K562 (cell line): ENCODE data around the gene DTNB. TPM values are rescaled to one million over a fixed set of nuclear protein-coding genes. Genes with fewer than 3 reads are reported as not detected.
A peak's percentile ranks its signal among the peaks of the same experiment; 100 is the strongest.

Source experiments
- ATAC-seq: fragments of 200-7000 bp; cut with Tn5 transposase; 3 replicates; pipeline ENCODE4 v1.9.1; 2020; ENCODE audit warnings: moderate library complexity
- BruUV-seq: library from RNA; stranded (reverse); fragments of 400-500 nt; replicated peaks from 2 replicates; lab custom pipeline; 2021; lab: Mats Ljungman, UMichigan
- CTCF ChIA-PET: fragments of 300-600 bp; formaldehyde crosslinking; extraction: SDS; loops from one replicate; lab custom pipeline; 2021; ENCODE audit warnings: low intra/inter-chr PET ratio; lab: Yijun Ruan, JAX
- POLR2A ChIA-PET: fragments of 300-600, 350-650 bp; sonication (Branson Sonifier 250); formaldehyde crosslinking; extraction: SDS; loops from one replicate; lab custom pipeline; 2021; ENCODE audit warnings: antibody characterized with exemption, inconsistent platforms; lab: Yijun Ruan, JAX
- DNase-seq, 4 experiments: peaks; one replicate each; pipeline versions ENCODE4 v3.0.0 to v3.0.0-alpha.2; 2011 to 2018; ENCODE audit warnings: low spot score in 3 of 4, mixed read lengths in 3 of 4; ENCODE audit errors: extremely low read depth in 1 of 4
- FAIRE-seq: peaks from 2 replicates; lab custom pipeline; 2011; peaks lifted over from hg19 to GRCh38; lab: Jason Lieb, UNC
- H2AFZ ChIP-seq: 2 replicates; pipeline ENCODE4 v1.6.0; 2011; ENCODE audit warnings: low read depth, low read length, control low read depth, inconsistent platforms
- H3K27ac ChIP-seq: fragments of 200-600 bp; 3 replicates; pipeline ENCODE4 v1.8.0; 2011; ENCODE audit warnings: low read depth, mild to moderate bottlenecking, control low read depth, inconsistent platforms, low read length, moderate library complexity, mixed read lengths; ENCODE audit errors: extremely low read depth
- H3K27me3 ChIP-seq, 2 experiments: fragments of 300-600 bp in 1 of 2; 2 replicates in 1 of 2; 3 replicates in 1 of 2; pipeline versions ENCODE4 v1.6.0 to v1.8.0; 2011; ENCODE audit warnings: inconsistent platforms in 2 of 2, low read length in 2 of 2, mild to moderate bottlenecking in 1 of 2, mixed read lengths in 1 of 2, moderate library complexity in 1 of 2; ENCODE audit not compliant: control insufficient read depth in 2 of 2, insufficient read depth in 2 of 2
- H3K36me3 ChIP-seq: fragments of 300-600 bp; 3 replicates; pipeline ENCODE4 v1.8.0; 2011; ENCODE audit warnings: mild to moderate bottlenecking, low read length, inconsistent platforms; ENCODE audit not compliant: control insufficient read depth, insufficient read depth
- H3K4me1 ChIP-seq, 2 experiments: fragments of 200-600 bp in 1 of 2; replicated peaks in 1 of 2; 2 replicates in 1 of 2; 3 replicates in 1 of 2; pipeline versions ENCODE4 v1.5.1 to v1.8.0; 2011; ENCODE audit warnings: inconsistent platforms in 2 of 2, low read length in 2 of 2, mild to moderate bottlenecking in 1 of 2, mixed read lengths in 1 of 2, moderate library complexity in 1 of 2; ENCODE audit not compliant: control insufficient read depth in 2 of 2, insufficient read depth in 2 of 2
- H3K4me2 ChIP-seq: 2 replicates; pipeline ENCODE4 v1.6.1; 2011; ENCODE audit warnings: low read length, control low read depth, inconsistent platforms, mixed read lengths; ENCODE audit not compliant: insufficient read depth
- H3K4me3 ChIP-seq: fragments of 200-600 bp; sonication (generic), shearing (Covaris generic); 2 replicates; pipeline ENCODE4 v1.5.1; 2016; ENCODE audit warnings: control low read depth, inconsistent platforms
- H3K79me2 ChIP-seq: fragments of 200-600 bp; 3 replicates; pipeline ENCODE4 v1.8.0; 2011; ENCODE audit warnings: low read length, inconsistent platforms; ENCODE audit not compliant: control insufficient read depth, insufficient read depth
- H3K9ac ChIP-seq, 2 experiments: 2 replicates each; pipeline versions ENCODE4 v1.6.0 to v1.6.1; 2011; ENCODE audit warnings: low read depth in 2 of 2, low read length in 2 of 2, control low read depth in 1 of 2, inconsistent platforms in 1 of 2, mild to moderate bottlenecking in 1 of 2, mixed read lengths in 1 of 2; ENCODE audit not compliant: insufficient read depth in 1 of 2
- H3K9me1 ChIP-seq: one replicate; pipeline ENCODE4 v1.6.0; 2011; ENCODE audit warnings: inconsistent platforms, mild to moderate bottlenecking, low read length, moderate library complexity; ENCODE audit not compliant: control insufficient read depth, insufficient read depth
- H3K9me3 ChIP-seq: replicated peaks from 2 replicates; pipeline ENCODE4 v1.5.1; 2011; ENCODE audit warnings: low read depth, low read length, inconsistent platforms; ENCODE audit not compliant: control insufficient read depth, insufficient read depth
- H4K20me1 ChIP-seq: replicated peaks from 2 replicates; pipeline ENCODE4 v1.6.1; 2011; ENCODE audit warnings: low read length, inconsistent platforms, mixed read lengths; ENCODE audit not compliant: control insufficient read depth, insufficient read depth
- AFF1 ChIP-seq, 2 experiments: fragments of 450-650 bp; IDR thresholded peaks; 2 replicates each; pipeline ENCODE4 v1.6.1; 2018; ENCODE audit warnings: mild to moderate bottlenecking in 2 of 2, low read depth in 1 of 2; ENCODE audit not compliant: partially characterized antibody in 2 of 2
- CHD4 ChIP-seq: fragments of 200-600 bp; sonication (generic); IDR thresholded peaks from 3 replicates; pipeline ENCODE4 v1.6.1; 2012; ENCODE audit warnings: low read depth, mild to moderate bottlenecking, mixed read lengths, low read length, inconsistent platforms; ENCODE audit not compliant: insufficient read depth, insufficient replicate concordance, poor library complexity, severe bottlenecking
- ELK3 ChIP-seq: fragments of 450-650 bp; formaldehyde crosslinking; IDR thresholded peaks from 2 replicates; pipeline ENCODE4 v1.4.0; 2020; ENCODE audit warnings: mild to moderate bottlenecking
- GTF2F1 ChIP-seq: IDR thresholded peaks from 2 replicates; pipeline ENCODE4 v1.6.1; 2011; ENCODE audit warnings: low read depth, low read length, improper control_type of control experiment
- NFIC ChIP-seq: fragments of 450-650 bp; IDR thresholded peaks from 2 replicates; pipeline ENCODE4 v1.6.1; 2017; ENCODE audit warnings: mild to moderate bottlenecking, inconsistent platforms
- SUPT5H ChIP-seq: fragments of 450-650 bp; IDR thresholded peaks from 2 replicates; pipeline ENCODE4 v1.6.1; 2016
- ZNF217 ChIP-seq: sonication (generic); formaldehyde crosslinking; IDR thresholded peaks from 2 replicates; pipeline ENCODE4 v1.8.0; 2022; ENCODE audit warnings: mild to moderate bottlenecking, missing genetic modification reagents
- ZNF354B ChIP-seq: fragments of 250-450 bp; sonication (Bioruptor Pico); IDR thresholded peaks from 2 replicates; pipeline ENCODE4 v1.4.0; 2020
- WGBS: fragments of 100-300 bp; shearing (Covaris generic); methylation state at CpG from one replicate; pipeline ENCODE4 v1.1.6; 2016; ENCODE audit warnings: low coverage, mixed read lengths; ENCODE audit not compliant: insufficient coverage; ENCODE audit errors: missing lambda C conversion rate; 5-methylcytosine and 5-hydroxymethylcytosine counted together
- in situ Hi-C: fragments of 300-500 bp; cut with MboI; formaldehyde crosslinking; loops from 4 replicates; pipeline ENCODE4 v1.15.0; 2018; ENCODE audit warnings: inconsistent platforms, mixed read lengths
- intact Hi-C: fragments of 100-400 bp; cut with micrococcal nuclease; formaldehyde crosslinking; loops from 2 replicates; pipeline ENCODE4 v1.14.2; 2022
- polyA plus RNA-seq, 8 experiments: library from polyadenylated mRNA; depleted of rRNA in 4 of 8; stranded (reverse) in 5 of 8; unstranded in 3 of 8; fragments of >200 nt; fragmentation: Nextera tagmentation in 2 of 8; fragmentation: Illumina TruSeq in 1 of 8; extraction: Ambion mirVana in 2 of 8; extraction: Trizol in 1 of 8; gene quantifications; 2 replicates each; pipeline versions ENCODE4 v1.2.1 to v1.2.3, GENCODE V29; 2011 to 2014; ENCODE audit warnings: inconsistent platforms in 1 of 8, missing spikeins in 1 of 8
- total RNA-seq, 7 experiments: library from RNA; depleted of rRNA in 6 of 7; stranded (reverse); fragments of >200 nt in 6 of 7; fragmentation: Illumina TruSeq in 2 of 7; extraction: Trizol in 2 of 7; gene quantifications; 2 replicates each; pipeline versions ENCODE4 v1.2.1 to v1.2.3, GENCODE V29; 2011 to 2021; ENCODE audit warnings: low replicate concordance in 1 of 7

DTNB gene
- total and polyA plus RNA-seq, 9 of the 15 experiments (the other 6 are each of a cell fraction or from before 2014, with no cell fraction given), result 0.18 to 2.0 (median 0.77) TPM; not detected in 2

- TF ChIP-seq CHD4 (no peak), NFIC (peak; percentile 49; the same call in 1 of the 2 replicates), ZNF217 (CRISPR knock-in tag) (no peak), GTF2F1 (no peak)
- ATAC-seq, result no peak
- intact Hi-C loops (no loop called here), in situ Hi-C loops (no loop called here)
- no peak overlapping the region for H3K27ac ChIP-seq
- H3K79me2 ChIP-seq, result no peaks in the 10 kb centered on the region
- CTCF ChIA-PET, result no interaction called here
- H3K36me3 ChIP-seq, result no peaks in the 10 kb centered on the region
- H2AFZ ChIP-seq, result no peak overlapping the region
- H3K4me1 ChIP-seq, result no peaks in the 10 kb centered on the region
- no peak for FAIRE-seq
- POLR2A ChIA-PET, result interaction anchor here (0.5 to 0.6 kb wide), 2 partner anchors 50 to 57 kb away, joined by 3 read pairs; no protein-coding TSS in a partner anchor
- H3K4me2 ChIP-seq, result no peak overlapping the region
- H3K4me3 ChIP-seq, result no peak overlapping the region
- no peaks in the 10 kb centered on the region for H3K9me3 ChIP-seq
- BruUV-seq, result no TSS peak
- peak in 1 of 4 experiments; percentile 6 for DNase-seq
- no peaks in the 10 kb centered on the region; the same call in 1 of the 2 replicates for H4K20me1 ChIP-seq
- 4% methylated on average over 11 of the region's 12 CpGs for WGBS
- no peaks in the 10 kb centered on the region for H3K9me1 ChIP-seq
- no peak overlapping the region for H3K9ac ChIP-seq
- H3K27me3 ChIP-seq, result peaks cover 9 to 23% of the 10 kb centered on the region in 2 experiments
Observed at GRCh38 chr2:25473758-25474340, 199.5 kb downstream of the DTNB start.

- Histone ChIP-seq H3K4me3 (no peak overlapping the region), H3K27me3 (peaks cover 6 to 18% of the 10 kb centered on the region in 2 experiments; a peak in 3 of 5 replicates), H3K79me2 (no peaks in the 10 kb centered on the region), H2AFZ (no peak overlapping the region), H3K9ac (no peak overlapping the region), H3K36me3 (no peaks in the 10 kb centered on the region), H3K9me1 (no peaks in the 10 kb centered on the region), H3K9me3 (no peaks in the 10 kb centered on the region), H4K20me1 (no peaks in the 10 kb centered on the region; the same call in 1 of the 2 replicates), H3K4me2 (no peak overlapping the region), H3K27ac (no peak overlapping the region), H3K4me1 (no peaks in the 10 kb centered on the region)
- ChIA-PET CTCF (no interaction called here), POLR2A (interaction anchor here (0.5 to 0.7 kb wide), 3 partner anchors 20 to 58 kb away, joined by 3 read pairs; no protein-coding TSS in a partner anchor)
- in situ Hi-C loops, result no loop called here
- no peak for FAIRE-seq
- no peak for ATAC-seq
- intact Hi-C loops, result no loop called here
- WGBS, result 0% methylated on average over 1 of the region's 1 CpG
- BruUV-seq, result no TSS peak
- DNase-seq, result no peak
- TF ChIP-seq ELK3 (CRISPR knock-in tag) (no peak), SUPT5H (no peak), AFF1 (IDR thresholded peaks at IDR 0.05; ENCODE audit: low read depth in 1 of 2, partially characterized antibody in 2 of 2) (no peak), ZNF354B (CRISPR knock-in tag) (no peak)
Observed at GRCh38 chr2:25473131-25473530, 200.2 kb downstream of the DTNB start.
